ENCODE data around the gene IL37. TPM values are rescaled to one million over a fixed set of nuclear protein-coding genes. Genes with fewer than 3 reads are reported as not detected.
A peak's percentile ranks its signal among the peaks of the same experiment; 100 is the strongest.

The IL37 gene
- 0.22 and 0.25 TPM in 2 replicates for total RNA-seq (2014; rRNA removed; shearing (Covaris generic))

GRCh38 chr2:112910865-112911264, at the start of gene IL37:
IL37 (plus strand) TSS chr2:112911165; CDS start chr2:112913013, 1,848 bp downstream.
- Histone ChIP-seq H3K36me3 (no peaks in the 10 kb centered on the region), H3K27ac (peak within 1 kb of the TSS; percentile 23; the same call in 1 of the 2 replicates), H3K4me1 (peaks cover 16% of the 10 kb centered on the region), H3K27me3 (no peaks in the 10 kb centered on the region), H3K9me3 (replicated peaks) (no peaks in the 10 kb centered on the region), H3K4me3 (no peak within 1 kb of the TSS)
- no peak for DNase-seq

GRCh38 chr2:112864072-112864471, 46.9 kb upstream of the IL37 start:
- peaks cover 34% of the 10 kb centered on the region for H3K9me3 ChIP-seq (replicated peaks)
- no peaks in the 10 kb centered on the region for H3K27me3 ChIP-seq
- no peaks in the 10 kb centered on the region for H3K36me3 ChIP-seq
- DNase-seq, result no peak
- no peak overlapping the region for H3K4me3 ChIP-seq
- no peak overlapping the region for H3K27ac ChIP-seq
- H3K4me1 ChIP-seq, result no peaks in the 10 kb centered on the region; the same call in 1 of the 2 replicates

GRCh38 chr2:112866128-112866835, 44.7 kb upstream of the IL37 start:
- Histone ChIP-seq H3K27ac (no peak overlapping the region), H3K9me3 (replicated peaks) (peaks cover 16% of the 10 kb centered on the region), H3K4me1 (peaks cover 9% of the 10 kb centered on the region), H3K4me3 (no peak overlapping the region), H3K27me3 (no peaks in the 10 kb centered on the region), H3K36me3 (no peaks in the 10 kb centered on the region)
- no peak for DNase-seq

GRCh38 chr2:112867701-112868631, 43.0 kb upstream of the IL37 start:
- no peaks in the 10 kb centered on the region for H3K36me3 ChIP-seq
- peaks cover 9% of the 10 kb centered on the region for H3K4me1 ChIP-seq
- H3K27ac ChIP-seq, result no peak overlapping the region
- DNase-seq, result no peak
- no peak overlapping the region for H3K4me3 ChIP-seq
- no peaks in the 10 kb centered on the region for H3K27me3 ChIP-seq
- peaks cover 16% of the 10 kb centered on the region for H3K9me3 ChIP-seq (replicated peaks)

- no peak overlapping the region for H3K4me3 ChIP-seq
- H3K36me3 ChIP-seq, result no peaks in the 10 kb centered on the region
- peaks cover 16% of the 10 kb centered on the region for H3K9me3 ChIP-seq (replicated peaks)
- peaks cover 9% of the 10 kb centered on the region for H3K4me1 ChIP-seq
- peak; percentile 73 to 83 for DNase-seq
- no peaks in the 10 kb centered on the region for H3K27me3 ChIP-seq
- no peak overlapping the region for H3K27ac ChIP-seq
These were observed 41.6 kb upstream of the IL37 start for GRCh38 chr2:112869258-112869842.

- no peak for DNase-seq
- Histone ChIP-seq H3K36me3 (no peaks in the 10 kb centered on the region), H3K9me3 (replicated peaks) (peaks cover 5% of the 10 kb centered on the region; the same call in 1 of the 2 replicates), H3K27ac (no peak overlapping the region), H3K4me1 (peaks cover 9% of the 10 kb centered on the region), H3K4me3 (no peak overlapping the region), H3K27me3 (no peaks in the 10 kb centered on the region)
These were observed 39.8 kb upstream of the IL37 start for GRCh38 chr2:112870841-112871835.

- no peak overlapping the region for H3K27ac ChIP-seq
- H3K27me3 ChIP-seq, result no peaks in the 10 kb centered on the region
- H3K4me1 ChIP-seq, result peaks cover 10% of the 10 kb centered on the region
- no peak for DNase-seq
- no peak overlapping the region for H3K4me3 ChIP-seq
- H3K9me3 ChIP-seq (replicated peaks), result no peaks in the 10 kb centered on the region
- H3K36me3 ChIP-seq, result no peaks in the 10 kb centered on the region
These were observed 34.6 kb upstream of the IL37 start for GRCh38 chr2:112876257-112876970.

GRCh38 chr2:112876971-112877361, 34.0 kb upstream of the IL37 start:
- H3K4me3 ChIP-seq, result no peak overlapping the region
- no peaks in the 10 kb centered on the region for H3K27me3 ChIP-seq
- no peak overlapping the region for H3K27ac ChIP-seq
- H3K36me3 ChIP-seq, result no peaks in the 10 kb centered on the region
- H3K4me1 ChIP-seq, result peaks cover 16% of the 10 kb centered on the region
- no peak for DNase-seq
- no peaks in the 10 kb centered on the region for H3K9me3 ChIP-seq (replicated peaks)

GRCh38 chr2:112877423-112877822, 33.5 kb upstream of the IL37 start:
- Histone ChIP-seq H3K9me3 (replicated peaks) (no peaks in the 10 kb centered on the region), H3K27ac (no peak overlapping the region)

GRCh38 chr2:112879491-112880041, 31.4 kb upstream of the IL37 start:
- Histone ChIP-seq H3K4me1 (peaks cover 19% of the 10 kb centered on the region), H3K9me3 (replicated peaks) (no peaks in the 10 kb centered on the region), H3K4me3 (no peak overlapping the region), H3K27ac (no peak overlapping the region), H3K27me3 (no peaks in the 10 kb centered on the region), H3K36me3 (no peaks in the 10 kb centered on the region)
- DNase-seq, result no peak

More at GRCh38 chr2:112877423-112877822, 33.5 kb upstream of the IL37 start:
- Histone ChIP-seq H3K36me3 (no peaks in the 10 kb centered on the region), H3K27me3 (no peaks in the 10 kb centered on the region), H3K4me3 (no peak overlapping the region), H3K4me1 (peaks cover 19% of the 10 kb centered on the region)
- no peak for DNase-seq

- Histone ChIP-seq H3K27me3 (no peaks in the 10 kb centered on the region), H3K4me1 (peaks cover 19% of the 10 kb centered on the region), H3K9me3 (replicated peaks) (no peaks in the 10 kb centered on the region), H3K27ac (no peak overlapping the region), H3K4me3 (no peak overlapping the region), H3K36me3 (no peaks in the 10 kb centered on the region)
- DNase-seq, result no peak
These were observed 30.9 kb upstream of the IL37 start for GRCh38 chr2:112880091-112880531.

GRCh38 chr2:112880696-112881095, 30.3 kb upstream of the IL37 start:
- Histone ChIP-seq H3K9me3 (replicated peaks) (no peaks in the 10 kb centered on the region), H3K27me3 (no peaks in the 10 kb centered on the region), H3K4me1 (peaks cover 19% of the 10 kb centered on the region), H3K4me3 (no peak overlapping the region), H3K36me3 (no peaks in the 10 kb centered on the region), H3K27ac (peak overlapping the region; percentile 27)
- no peak for DNase-seq

All from SJCRH30 (cell line).